ENCODE measurements around the gene ARHGAP24. TPM values are rescaled to one million over a fixed set of nuclear protein-coding genes. Genes with fewer than 3 reads are reported as not detected.

ARHGAP24 gene
- total and polyA plus RNA-seq, 12 donors, result 6.7 to 35.5 (median 23.9) TPM

GRCh38 chr4:85789241-85789640, 314.3 kb downstream of the ARHGAP24 start:
- no peak for ATAC-seq
- WGBS, 2 donors, result 81 to 84% methylated on average over 3 of the region's 3 CpGs

DNA sequence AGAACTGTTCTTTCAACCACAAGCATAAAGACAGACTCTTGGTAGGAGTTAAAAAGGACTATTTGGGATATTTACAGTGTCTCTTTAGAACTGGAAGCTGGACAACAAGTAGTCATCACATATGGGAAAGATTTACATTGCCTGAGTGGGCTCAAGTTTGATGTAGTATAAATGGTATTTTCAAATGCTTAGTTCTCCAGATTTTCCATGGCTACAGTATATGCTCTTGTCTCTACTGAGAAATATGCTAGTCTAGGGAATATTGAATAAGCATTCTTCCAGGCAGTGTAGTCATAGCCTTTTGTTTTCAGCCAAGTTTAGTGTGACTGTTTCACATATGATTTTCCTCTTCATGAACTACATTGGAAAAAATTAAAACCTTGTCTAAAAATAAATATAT, 315.6 kb downstream of the ARHGAP24 start:
- TF ChIP-seq CTCF (IDR thresholded peaks at IDR 0.05), result no peak
- ATAC-seq (no peak), DNase-seq (no peak)
- Histone ChIP-seq H3K27me3 (no peaks in the 10 kb centered on the region), H3K4me1 (peaks cover 8 to 53% (median 22%) of the 10 kb centered on the region in 9 donors), H3K36me3 (no peaks in the 10 kb centered on the region), H3K9me3 (no peaks in the 10 kb centered on the region), H3K4me3 (no peak overlapping the region), H3K27ac (peak overlapping the region in 1 of 10 donors; percentile 32)
- intact Hi-C loops (cut with DNase I), result loop anchor here in 4 of 10 donors (10.0 kb wide), 2 partner anchors 174 to 254 kb away; no protein-coding TSS in a partner anchor

More at GRCh38 chr4:85789241-85789640, 314.3 kb downstream of the ARHGAP24 start:
- no peak overlapping the region for H3K4me3 ChIP-seq
- no peaks in the 10 kb centered on the region for H3K27me3 ChIP-seq
- intact Hi-C loops (cut with DNase I), result no loop called here
- H3K9me3 ChIP-seq, result no peaks in the 10 kb centered on the region
- no peaks in the 10 kb centered on the region for H3K36me3 ChIP-seq
- H3K4me1 ChIP-seq, result peaks cover 8 to 62% (median 27%) of the 10 kb centered on the region in 9 donors
- DNase-seq, result no peak
- no peak for TF ChIP-seq CTCF (IDR thresholded peaks at IDR 0.05)
- H3K27ac ChIP-seq, result no peak overlapping the region

DNA sequence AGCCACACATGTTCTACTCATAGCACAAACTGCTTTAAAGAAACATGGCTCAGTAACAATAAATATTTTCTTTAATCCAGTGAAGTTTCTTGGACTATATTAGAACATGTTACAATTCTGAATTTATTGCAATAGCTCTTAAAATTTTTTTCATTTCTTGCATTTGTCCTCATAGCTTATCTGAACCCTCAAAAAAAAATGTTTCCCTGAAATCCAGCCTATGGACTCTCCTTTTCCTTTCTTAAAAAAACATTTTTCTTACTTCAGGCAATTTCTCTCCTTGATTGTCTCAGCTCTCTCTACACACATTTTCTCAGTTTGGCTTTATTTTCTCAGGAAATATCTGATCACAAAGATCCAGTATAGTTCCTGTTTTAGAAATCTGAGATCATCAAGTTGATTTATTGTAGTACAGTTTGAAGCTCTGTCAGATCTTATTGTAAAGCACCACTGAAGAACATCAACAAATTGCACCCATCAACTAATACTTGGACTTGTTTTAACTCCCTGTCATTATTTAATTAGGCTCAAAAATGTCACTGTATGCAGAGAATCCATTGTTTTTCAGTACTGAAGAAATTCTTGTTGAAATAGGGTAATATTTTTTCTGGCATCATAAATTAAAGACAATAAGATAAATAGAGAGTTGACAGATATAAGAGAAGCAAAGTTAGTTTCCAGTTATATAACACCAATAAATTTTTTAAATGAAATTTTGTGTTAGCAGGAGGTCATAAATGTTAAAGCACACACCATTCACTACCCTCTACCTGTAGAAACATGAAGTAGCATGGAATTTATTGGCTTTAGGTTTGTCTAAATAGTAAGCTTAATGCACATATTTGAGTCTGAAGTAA, 317.7 kb downstream of the ARHGAP24 start:
- no peak for DNase-seq
- Histone ChIP-seq H3K4me1 (peaks cover 8 to 55% (median 30%) of the 10 kb centered on the region in 9 donors), H3K36me3 (no peaks in the 10 kb centered on the region), H3K27ac (peak overlapping the region in 5 of 10 donors; percentile 5 to 58 (median 24)), H3K4me3 (no peak overlapping the region), H3K27me3 (no peaks in the 10 kb centered on the region), H3K9me3 (no peaks in the 10 kb centered on the region)
- no peak for TF ChIP-seq CTCF (IDR thresholded peaks at IDR 0.05)
- intact Hi-C loops (cut with DNase I), result loop anchor here in 4 of 10 donors (10.0 kb wide), 2 partner anchors 172 to 252 kb away; no protein-coding TSS in a partner anchor
- ATAC-seq, result no peak

GRCh38 chr4:85793233-85793585, 318.3 kb downstream of the ARHGAP24 start:
- intact Hi-C loops (cut with DNase I), result loop anchor here in 4 of 10 donors (10.0 kb wide), 2 partner anchors 172 to 252 kb away; no protein-coding TSS in a partner anchor
- DNase-seq, result no peak

More at GRCh38 chr4:85793233-85793585, 318.3 kb downstream of the ARHGAP24 start:
- TF ChIP-seq CTCF (IDR thresholded peaks at IDR 0.05), result no peak
- Histone ChIP-seq H3K9me3 (no peaks in the 10 kb centered on the region), H3K27me3 (no peaks in the 10 kb centered on the region), H3K27ac (peak overlapping the region in 5 of 10 donors; percentile 5 to 58 (median 24)), H3K4me3 (no peak overlapping the region), H3K36me3 (no peaks in the 10 kb centered on the region), H3K4me1 (peaks cover 8 to 57% (median 33%) of the 10 kb centered on the region in 9 donors)
- no peak for ATAC-seq
- 60 to 64% methylated on average over 3 of the region's 3 CpGs for WGBS, 2 donors
